Myocyte (in vitro differentiated cells): ENCODE results near the gene ACOT7. TPM values are rescaled to one million over a fixed set of nuclear protein-coding genes. Genes with fewer than 3 reads are reported as not detected.

Source experiments
- DNase-seq: peaks from one replicate; pipeline ENCODE4 v3.0.0-alpha.2; 2012; ENCODE audit warnings: low read depth
- total RNA-seq: library from RNA; depleted of rRNA; stranded (reverse); fragments of >200 nt; gene quantifications from 2 replicates; pipeline ENCODE4 v1.2.3, GENCODE V29; 2014

The ACOT7 gene
- total RNA-seq, 1 donor from 2014 or later, result 18.7 TPM

- peak; percentile 81 for DNase-seq
These were observed 45.7 kb downstream of the ACOT7 start for GRCh38 chr1:6347641-6348487.

GRCh38 chr1:6345460-6345859, 48.1 kb downstream of the ACOT7 start:
- no peak for DNase-seq

GRCh38 chr1:6345009-6345408, 48.6 kb downstream of the ACOT7 start:
- peak; percentile 98 for DNase-seq

GRCh38 chr1:6343506-6344405, 49.8 kb downstream of the ACOT7 start:
- DNase-seq, result peak; percentile 95

GRCh38 chr1:6342056-6342455, 51.5 kb downstream of the ACOT7 start:
- peak; percentile 82 for DNase-seq

GRCh38 chr1:6338695-6339094, 54.9 kb downstream of the ACOT7 start:
- no peak for DNase-seq

- DNase-seq, result no peak
These were observed 56.6 kb downstream of the ACOT7 start for GRCh38 chr1:6336776-6337622.

GRCh38 chr1:6334261-6334993, 59.1 kb downstream of the ACOT7 start:
- no peak for DNase-seq

GRCh38 chr1:6332821-6333220, 60.7 kb downstream of the ACOT7 start:
- no peak for DNase-seq

GRCh38 chr1:6331543-6332273, 61.9 kb downstream of the ACOT7 start:
- peak; percentile 89 for DNase-seq

- peak; percentile 97 for DNase-seq
These were observed 63.1 kb downstream of the ACOT7 start for GRCh38 chr1:6330410-6330911.

- no peak for DNase-seq
These were observed 63.7 kb downstream of the ACOT7 start for GRCh38 chr1:6329851-6330250.

GRCh38 chr1:6329396-6329795, 64.2 kb downstream of the ACOT7 start:
- DNase-seq, result peak; percentile 61

GRCh38 chr1:6328696-6329095, 64.9 kb downstream of the ACOT7 start:
- no peak for DNase-seq

- peak; percentile 70 for DNase-seq
These were observed 65.5 kb downstream of the ACOT7 start for GRCh38 chr1:6328091-6328490.

- peak; percentile 72 for DNase-seq
These were observed 68.1 kb downstream of the ACOT7 start for GRCh38 chr1:6325482-6325881.

- DNase-seq, result no peak
These were observed 71.4 kb downstream of the ACOT7 start for GRCh38 chr1:6322161-6322560.

- no peak for DNase-seq
These were observed 72.4 kb downstream of the ACOT7 start for GRCh38 chr1:6321205-6321604.

GRCh38 chr1:6317098-6317760, 76.3 kb downstream of the ACOT7 start:
- DNase-seq, result peak; percentile 81
